OCI-LY1 (cell line): Measurements from ENCODE around the gene ITSN1.

Source experiments
- EZH2 ChIP-seq: fragments of 200-600 bp; sonication (generic), shearing (Covaris generic); IDR thresholded peaks from 2 replicates; pipeline ENCODE4 v1.8.0; 2017; ENCODE audit warnings: borderline replicate concordance, mixed run types, mild to moderate bottlenecking, antibody characterized with exemption, low read length, moderate library complexity, mixed read lengths
- TF ChIP-seq, protein P1 (sequence below): fragments of 200-600 bp; sonication (generic), shearing (Covaris generic); IDR thresholded peaks from 2 replicates; pipeline ENCODE4 v1.5.1; 2017; ENCODE audit warnings: mild to moderate bottlenecking, antibody characterized with exemption, low read length, moderate library complexity, mixed read lengths

DNA sequence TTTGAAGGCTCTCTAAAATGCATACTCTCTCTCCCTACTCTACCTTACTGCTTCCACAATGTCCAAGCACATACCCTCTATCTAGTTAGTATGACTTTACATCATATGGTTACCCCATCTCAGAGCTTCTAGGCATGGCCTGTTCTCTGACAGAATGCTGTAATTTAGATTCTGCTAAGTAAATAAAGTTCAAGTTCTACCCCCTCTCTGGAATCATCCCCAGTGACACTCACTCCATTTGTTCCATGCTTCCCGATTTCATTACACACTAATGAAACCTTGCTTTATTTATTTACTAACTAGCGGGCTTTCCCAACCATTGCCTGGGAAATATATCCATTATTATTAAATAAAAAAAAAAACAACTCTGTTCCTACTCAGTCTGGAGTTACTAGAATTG, 8.0 kb upstream of the ITSN1 start:
- TF ChIP-seq, protein P1, sequence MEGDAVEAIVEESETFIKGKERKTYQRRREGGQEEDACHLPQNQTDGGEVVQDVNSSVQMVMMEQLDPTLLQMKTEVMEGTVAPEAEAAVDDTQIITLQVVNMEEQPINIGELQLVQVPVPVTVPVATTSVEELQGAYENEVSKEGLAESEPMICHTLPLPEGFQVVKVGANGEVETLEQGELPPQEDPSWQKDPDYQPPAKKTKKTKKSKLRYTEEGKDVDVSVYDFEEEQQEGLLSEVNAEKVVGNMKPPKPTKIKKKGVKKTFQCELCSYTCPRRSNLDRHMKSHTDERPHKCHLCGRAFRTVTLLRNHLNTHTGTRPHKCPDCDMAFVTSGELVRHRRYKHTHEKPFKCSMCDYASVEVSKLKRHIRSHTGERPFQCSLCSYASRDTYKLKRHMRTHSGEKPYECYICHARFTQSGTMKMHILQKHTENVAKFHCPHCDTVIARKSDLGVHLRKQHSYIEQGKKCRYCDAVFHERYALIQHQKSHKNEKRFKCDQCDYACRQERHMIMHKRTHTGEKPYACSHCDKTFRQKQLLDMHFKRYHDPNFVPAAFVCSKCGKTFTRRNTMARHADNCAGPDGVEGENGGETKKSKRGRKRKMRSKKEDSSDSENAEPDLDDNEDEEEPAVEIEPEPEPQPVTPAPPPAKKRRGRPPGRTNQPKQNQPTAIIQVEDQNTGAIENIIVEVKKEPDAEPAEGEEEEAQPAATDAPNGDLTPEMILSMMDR = no peak
- TF ChIP-seq EZH2 = no peak
